ENCODE results near the gene FMO3.

DNA sequence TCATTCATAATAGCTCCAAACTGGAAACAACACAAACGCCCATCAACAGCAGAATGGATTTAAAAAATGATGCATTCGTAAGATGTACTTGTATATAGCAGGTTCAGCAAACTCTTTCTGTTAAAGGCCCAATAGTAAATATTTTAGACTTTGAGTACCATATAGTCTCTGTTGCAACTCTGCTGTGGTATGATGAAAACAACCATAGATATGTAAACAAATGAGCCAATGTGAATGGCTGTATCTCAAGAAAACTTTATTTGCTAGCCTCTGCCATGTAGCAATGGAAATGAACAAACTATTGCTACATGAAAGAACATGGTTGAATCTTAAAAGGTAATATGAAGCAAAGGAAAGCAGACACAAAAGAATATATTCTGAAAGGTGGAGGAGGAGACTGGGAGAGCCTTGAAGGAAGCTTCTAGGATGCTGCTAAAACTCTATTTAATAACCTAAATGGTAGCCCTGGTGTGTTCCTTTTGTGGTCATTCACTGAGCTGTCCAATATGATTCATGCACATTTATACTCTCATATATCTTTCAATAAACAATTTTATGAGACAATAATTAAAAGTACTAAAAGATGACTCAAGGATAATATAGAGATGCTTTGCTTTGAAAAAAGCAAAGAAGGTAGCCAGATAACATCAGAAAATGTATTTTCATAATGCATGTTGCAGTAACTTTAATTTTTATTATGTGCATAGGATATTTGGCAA lies 29.1 kb upstream of the FMO3 start:
- TF ChIP-seq POLR2A (IDR thresholded peaks at IDR 0.05; ENCODE audit: low read depth, low read length) (no peak), POLR2AphosphoS5 (IDR thresholded peaks at IDR 0.05; ENCODE audit: low read depth, low read length) (no peak)

Measured in GM12892 (cell line).